ENCODE measurements around the gene PRDM11. TPM values are rescaled to one million over a fixed set of nuclear protein-coding genes. Genes with fewer than 3 reads are reported as not detected.

PRDM11 gene
- total and polyA plus RNA-seq, 7 experiments from 2014 or later: 0.44 to 8.8 (median 5.7) TPM

DNA sequence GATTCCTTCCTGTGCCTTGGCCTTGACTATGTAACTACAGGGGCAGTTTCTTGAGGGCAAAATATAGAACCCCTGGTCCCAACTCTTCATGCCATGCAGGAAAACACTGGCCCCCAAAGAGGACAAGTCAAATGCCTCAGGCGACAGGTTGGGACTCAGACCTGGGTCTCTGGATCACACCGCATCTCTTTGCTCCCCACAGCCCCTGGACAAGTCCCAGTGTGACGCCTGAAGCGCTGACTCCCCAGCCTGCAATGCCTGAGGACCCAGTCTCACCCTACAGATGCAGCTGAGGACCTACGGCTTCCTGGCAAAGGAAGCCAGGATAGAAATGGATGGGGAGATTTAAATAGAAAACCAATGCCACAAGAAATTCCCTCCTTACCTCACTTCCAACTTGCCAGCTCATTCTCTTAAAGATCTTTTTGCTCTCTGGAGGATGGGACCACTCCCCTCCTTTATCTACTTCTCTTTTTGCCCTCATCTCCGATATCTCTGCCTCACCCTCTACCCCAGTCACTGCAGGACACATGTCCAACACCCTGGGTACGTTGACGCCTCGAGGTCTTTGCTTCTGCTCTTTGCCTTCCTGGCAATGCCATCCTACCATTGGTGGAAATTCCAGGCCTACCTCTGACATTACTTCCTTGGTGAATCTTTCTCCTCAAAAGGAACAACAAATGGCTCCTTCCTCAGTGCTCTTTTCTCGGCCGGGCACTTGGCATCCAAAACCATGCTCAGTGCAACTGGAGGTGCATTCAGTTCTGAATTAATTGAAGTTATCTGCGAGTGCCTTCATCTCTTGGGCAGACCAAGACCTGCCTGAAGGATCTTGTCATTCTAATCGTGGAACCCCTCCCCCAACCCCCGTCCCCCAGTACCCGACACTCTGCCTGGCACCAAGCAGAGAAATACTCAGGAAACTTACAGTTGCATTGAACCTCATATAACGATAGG lies 2.0 kb upstream of the PRDM11 start:
- Mint-ChIP-seq H3K9me3 (no peaks in the 10 kb centered on the region), H3K4me3 (peak overlapping the region in 6 of 10 donors; percentile 7 to 95 (median 88)), H3K36me3 (peaks cover 0 to 2% (median 0%) of the 10 kb centered on the region in 5 donors), H3K27ac (peak overlapping the region in 2 of 9 donors; percentile 59 to 88), H3K27me3 (peaks cover 5 to 66% (median 10%) of the 10 kb centered on the region in 5 donors), H3K4me1 (peaks cover 14 to 32% (median 29%) of the 10 kb centered on the region in 7 donors)
- H3K9me3 ChIP-seq (ENCODE audit: control insufficient read depth in 2 of 3, low read length in 3 of 3): no peaks in the 10 kb centered on the region
- no peaks in the 10 kb centered on the region for H3K36me3 ChIP-seq (ENCODE audit: control insufficient read depth in 2 of 3, insufficient read depth in 3 of 3, low read length in 3 of 3)
- CTCF ChIA-PET: interaction anchor here (1.1 kb wide), 1 partner anchor 34 kb away, joined by 3 read pairs; no protein-coding TSS in a partner anchor
- ATAC-seq: no peak
- peaks cover 13 to 14% of the 10 kb centered on the region in 2 donors for H3K4me1 ChIP-seq (ENCODE audit: control insufficient read depth in 2 of 2, insufficient read depth in 2 of 2, low read length in 2 of 2)
- H3K27me3 ChIP-seq (ENCODE audit: control insufficient read depth in 2 of 2, insufficient read depth in 2 of 2, low read length in 2 of 2): no peaks in the 10 kb centered on the region
- no peak overlapping the region for H3K27ac ChIP-seq (ENCODE audit: low read depth, low read length)
- H3K4me3 ChIP-seq (ENCODE audit: low read length): no peak overlapping the region
- POLR2A ChIA-PET: interaction anchor here (0.6 to 1.9 kb wide), 2 partner anchors 8 to 12 kb away, joined by 3 to 6 read pairs; no protein-coding TSS in a partner anchor
- intact Hi-C loops (cut with micrococcal nuclease): loop anchor here in 1 of 2 donors (5.0 to 10.0 kb wide), 3 partner anchors 577 to 1460 kb away; partner anchors contain the start of genes CD82 and HSD17B12
- peak in 1 of 9 donors; percentile 18 for DNase-seq

- peak in 2 of 9 donors; percentile 1 to 13 for DNase-seq
- Mint-ChIP-seq H3K9me3 (peaks cover 0 to 1% (median 0%) of the 10 kb centered on the region in 11 donors), H3K36me3 (peaks cover 0 to 2% (median 1%) of the 10 kb centered on the region in 5 donors), H3K27me3 (peaks cover 5 to 60% (median 10%) of the 10 kb centered on the region in 5 donors), H3K4me1 (peaks cover 16 to 37% (median 31%) of the 10 kb centered on the region in 7 donors), H3K4me3 (peak overlapping the region in 9 of 10 donors; percentile 7 to 95 (median 90)), H3K27ac (peak overlapping the region in 4 of 9 donors; percentile 88 to 95 (median 90))
- Histone ChIP-seq H3K27me3 (ENCODE audit: control insufficient read depth in 2 of 2, insufficient read depth in 2 of 2, low read length in 2 of 2) (no peaks in the 10 kb centered on the region), H3K4me1 (ENCODE audit: control insufficient read depth in 2 of 2, insufficient read depth in 2 of 2, low read length in 2 of 2) (peaks cover 13 to 14% of the 10 kb centered on the region in 2 donors), H3K36me3 (ENCODE audit: control insufficient read depth in 2 of 3, insufficient read depth in 3 of 3, low read length in 3 of 3) (no peaks in the 10 kb centered on the region), H3K4me3 (ENCODE audit: low read length) (no peak overlapping the region), H3K9me3 (ENCODE audit: control insufficient read depth in 2 of 3, low read length in 3 of 3) (no peaks in the 10 kb centered on the region), H3K27ac (ENCODE audit: low read depth, low read length) (no peak overlapping the region)
- ChIA-PET CTCF (no interaction called here), POLR2A (no interaction called here)
- intact Hi-C loops (cut with micrococcal nuclease): loop anchor here in 1 of 2 donors (5.0 to 10.0 kb wide), 3 partner anchors 578 to 1460 kb away; partner anchors contain the start of genes CD82 and HSD17B12
- ATAC-seq: no peak
Measured at GRCh38 chr11:45145083-45145378, 1.4 kb upstream of the PRDM11 start.

DNA sequence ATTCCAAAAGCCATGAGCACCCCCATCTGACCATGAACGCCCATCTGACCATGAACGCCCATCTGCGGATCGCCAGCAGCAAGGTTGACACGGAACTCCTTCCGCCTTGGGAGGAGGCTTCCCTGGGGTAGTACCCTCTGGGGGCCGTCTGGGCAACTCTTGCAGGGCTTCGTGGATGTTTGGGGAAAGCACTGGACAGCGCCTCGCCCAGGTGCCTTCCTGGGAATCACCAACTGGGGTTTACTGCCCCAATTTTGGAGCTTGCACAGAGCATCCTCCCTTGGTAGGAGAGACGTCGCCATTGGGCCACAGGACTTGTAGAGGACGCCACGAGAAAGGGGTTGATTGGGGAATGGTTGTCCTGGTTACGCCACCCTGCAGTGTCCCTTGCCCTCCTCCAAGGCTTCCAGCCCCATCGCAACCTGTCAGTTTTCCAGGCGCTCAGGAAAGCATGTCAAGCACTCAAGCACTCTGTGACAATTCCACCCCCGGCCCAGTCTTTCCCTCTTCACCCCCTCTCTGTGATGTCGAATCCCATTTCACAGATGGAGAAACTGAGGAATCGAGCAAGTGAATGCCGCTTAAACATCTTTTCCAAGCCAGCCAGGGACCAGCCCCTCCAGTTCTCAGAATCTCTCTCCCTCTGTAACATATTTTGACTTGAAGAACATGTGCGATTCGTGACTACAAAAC lies 914 bp upstream of the PRDM11 start:
- H3K27ac Mint-ChIP-seq: peak overlapping the region; percentile 44 to 95 (median 89)
- no peaks in the 10 kb centered on the region for H3K9me3 ChIP-seq (ENCODE audit: control insufficient read depth in 2 of 3, low read length in 3 of 3)
- intact Hi-C loops (cut with micrococcal nuclease): loop anchor here (2.0 to 10.0 kb wide), 7 partner anchors 35 to 1787 kb away; partner anchors contain the start of genes CD82 (in 2 of the 2), ALKBH3 (in 1 of the 2), HSD17B12 (in 1 of the 2) and TTC17 (in 1 of the 2)
- peak in 2 of 9 donors; percentile 3 to 20 for DNase-seq
- H3K27me3 Mint-ChIP-seq: peaks cover 5 to 55% (median 10%) of the 10 kb centered on the region in 5 donors
- peaks cover 13 to 14% of the 10 kb centered on the region in 2 donors for H3K4me1 ChIP-seq (ENCODE audit: control insufficient read depth in 2 of 2, insufficient read depth in 2 of 2, low read length in 2 of 2)
- H3K4me3 Mint-ChIP-seq: peak overlapping the region; percentile 70 to 95 (median 90)
- peaks cover 16 to 41% (median 36%) of the 10 kb centered on the region in 7 donors for H3K4me1 Mint-ChIP-seq
- H3K36me3 Mint-ChIP-seq: peaks cover 0 to 7% (median 4%) of the 10 kb centered on the region in 5 donors
- peaks cover 0 to 3% (median 0%) of the 10 kb centered on the region in 11 donors for H3K9me3 Mint-ChIP-seq
- ChIA-PET POLR2A (no interaction called here), CTCF (no interaction called here)
- H3K36me3 ChIP-seq (ENCODE audit: control insufficient read depth in 2 of 3, insufficient read depth in 3 of 3, low read length in 3 of 3): no peaks in the 10 kb centered on the region
- ATAC-seq: no peak
- no peaks in the 10 kb centered on the region for H3K27me3 ChIP-seq (ENCODE audit: control insufficient read depth in 2 of 2, insufficient read depth in 2 of 2, low read length in 2 of 2)
- H3K27ac ChIP-seq (ENCODE audit: low read depth, low read length): no peak overlapping the region
- H3K4me3 ChIP-seq (ENCODE audit: low read length): peak overlapping the region; percentile 81

- Histone ChIP-seq H3K9me3 (ENCODE audit: control insufficient read depth in 2 of 3, low read length in 3 of 3) (no peaks in the 10 kb centered on the region), H3K4me3 (ENCODE audit: low read length) (peak overlapping the region; percentile 68), H3K36me3 (ENCODE audit: control insufficient read depth in 2 of 3, insufficient read depth in 3 of 3, low read length in 3 of 3) (no peaks in the 10 kb centered on the region), H3K27ac (ENCODE audit: low read depth, low read length) (peak overlapping the region; percentile 79), H3K27me3 (ENCODE audit: control insufficient read depth in 2 of 2, insufficient read depth in 2 of 2, low read length in 2 of 2) (no peaks in the 10 kb centered on the region), H3K4me1 (ENCODE audit: control insufficient read depth in 2 of 2, insufficient read depth in 2 of 2, low read length in 2 of 2) (peaks cover 13 to 14% of the 10 kb centered on the region in 2 donors)
- H3K4me1 Mint-ChIP-seq: peaks cover 13 to 47% (median 43%) of the 10 kb centered on the region in 7 donors
- peak overlapping the region; percentile 85 to 95 (median 92) for H3K4me3 Mint-ChIP-seq
- peaks cover 4 to 45% (median 10%) of the 10 kb centered on the region in 5 donors for H3K27me3 Mint-ChIP-seq
- ATAC-seq (peak; percentile 98), DNase-seq (peak; percentile 86 to 93 (median 91))
- ChIA-PET CTCF (no interaction called here), POLR2A (interaction anchor here (0.7 to 1.1 kb wide), 2 partner anchors 33 to 90 kb away, joined by 3 read pairs; no protein-coding TSS in a partner anchor)
- peaks cover 0 to 7% (median 4%) of the 10 kb centered on the region in 5 donors for H3K36me3 Mint-ChIP-seq
- peaks cover 0 to 3% (median 0%) of the 10 kb centered on the region in 11 donors for H3K9me3 Mint-ChIP-seq
- intact Hi-C loops (cut with micrococcal nuclease): loop anchor here (1.0 to 10.0 kb wide), 11 partner anchors 36 to 1788 kb away; partner anchors contain the start of genes CD82 (in 2 of the 2), ALKBH3 (in 1 of the 2), HSD17B12 (in 1 of the 2) and SLC35C1 (in 1 of the 2)
- H3K27ac Mint-ChIP-seq: peak overlapping the region; percentile 47 to 95 (median 87)
Measured at GRCh38 chr11:45147017-45147728, 734 bp downstream of the PRDM11 start.

- H3K27ac ChIP-seq (ENCODE audit: low read depth, low read length): no peak overlapping the region
- Mint-ChIP-seq H3K36me3 (peaks cover 2 to 16% (median 5%) of the 10 kb centered on the region in 5 donors), H3K27me3 (peaks cover 0 to 37% (median 10%) of the 10 kb centered on the region in 5 donors), H3K4me3 (peak overlapping the region; percentile 85 to 95 (median 92)), H3K9me3 (peaks cover 0 to 3% (median 0%) of the 10 kb centered on the region in 11 donors), H3K4me1 (peaks cover 13 to 55% (median 48%) of the 10 kb centered on the region in 7 donors), H3K27ac (peak overlapping the region in 8 of 9 donors; percentile 82 to 95 (median 88))
- ChIA-PET CTCF (no interaction called here), POLR2A (interaction anchor here (1.1 kb wide), 1 partner anchor 34 kb away, joined by 3 read pairs; no protein-coding TSS in a partner anchor)
- H3K36me3 ChIP-seq (ENCODE audit: control insufficient read depth in 2 of 3, insufficient read depth in 3 of 3, low read length in 3 of 3): no peaks in the 10 kb centered on the region
- H3K4me1 ChIP-seq (ENCODE audit: control insufficient read depth in 2 of 2, insufficient read depth in 2 of 2, low read length in 2 of 2): peaks cover 13 to 14% of the 10 kb centered on the region in 2 donors
- ATAC-seq: no peak
- no peaks in the 10 kb centered on the region for H3K27me3 ChIP-seq (ENCODE audit: control insufficient read depth in 2 of 2, insufficient read depth in 2 of 2, low read length in 2 of 2)
- peak in 1 of 9 donors; percentile 16 for DNase-seq
- intact Hi-C loops (cut with micrococcal nuclease): loop anchor here (1.0 to 10.0 kb wide), 11 partner anchors 37 to 1789 kb away; partner anchors contain the start of genes CD82 (in 2 of the 2), ALKBH3 (in 1 of the 2), HSD17B12 (in 1 of the 2) and SLC35C1 (in 1 of the 2)
- H3K9me3 ChIP-seq (ENCODE audit: control insufficient read depth in 2 of 3, low read length in 3 of 3): no peaks in the 10 kb centered on the region
- peak overlapping the region; percentile 68 for H3K4me3 ChIP-seq (ENCODE audit: low read length)
Measured at GRCh38 chr11:45147891-45148675, 1.6 kb downstream of the PRDM11 start.
